ENCODE measurements around the gene RHOT2. TPM values are rescaled to one million over a fixed set of nuclear protein-coding genes. Genes with fewer than 3 reads are reported as not detected.

Gene RHOT2
- polyA plus RNA-seq, 1 donor (not counting 4 experiments of a cell fraction or from before 2014, with no cell fraction given): 58.7 TPM

- Histone ChIP-seq H3K9ac (ENCODE audit: control insufficient read depth, extremely low read depth, insufficient read depth, low read length) (peak overlapping the region; percentile 82), H2AFZ (ENCODE audit: control insufficient read depth, low read length) (no peak overlapping the region), H3K4me1 (ENCODE audit: control insufficient read depth, extremely low read depth, insufficient read depth, low read length) (peaks cover 45% of the 10 kb centered on the region), H3K9me1 (ENCODE audit: control insufficient read depth, extremely low read depth, insufficient read depth, low read length) (no peaks in the 10 kb centered on the region), H3K4me3 (ENCODE audit: control insufficient read depth in 2 of 3, extremely low read depth in 1 of 3, insufficient read depth in 2 of 3, low read depth in 1 of 3, low read length in 3 of 3) (peak overlapping the region; percentile 56 to 89 (median 88)), H4K20me1 (ENCODE audit: control insufficient read depth, extremely low read depth, insufficient read depth, low read length) (peaks cover 16% of the 10 kb centered on the region), H3K9me3 (ENCODE audit: control insufficient read depth, low read depth, low read length) (no peaks in the 10 kb centered on the region), H3K36me3 (ENCODE audit: control insufficient read depth in 2 of 2, extremely low read depth in 1 of 2, insufficient read depth in 2 of 2, low read length in 2 of 2) (peaks cover 10 to 29% of the 10 kb centered on the region in 2 experiments), H3K27me3 (ENCODE audit: control insufficient read depth, extremely low read depth, insufficient read depth, low read length) (no peaks in the 10 kb centered on the region), H3K79me2 (ENCODE audit: control insufficient read depth, insufficient read depth, low read length) (peaks cover 37% of the 10 kb centered on the region), H3K4me2 (ENCODE audit: control insufficient read depth, extremely low read depth, insufficient read depth, low read depth, low read length) (peak overlapping the region; percentile 86), H3K27ac (ENCODE audit: control insufficient read depth, insufficient read depth, low read length) (peak overlapping the region; percentile 64)
- FAIRE-seq (no peak), DNase-seq (ENCODE audit: low read depth, low spot score) (no peak)
- dilution Hi-C loops (cut with MboI; ENCODE audit: extremely low pct_ligation_motif_present, low sequenced_read_pairs): no loop called here
- TF ChIP-seq CTCF (optimal IDR thresholded peaks at IDR 0.05 in 1 of 3, IDR thresholded peaks at IDR 0.05 in 1 of 3, conservative IDR thresholded peaks at IDR 0.05 in 1 of 3; ENCODE audit: extremely low read depth in 1 of 3, insufficient read depth in 2 of 3, low read length in 3 of 3) (peak in 1 of 3 experiments; percentile 39), EZH2 (IDR thresholded peaks at IDR 0.05; ENCODE audit: low read length) (no peak)
These were observed 13.2 kb downstream of the RHOT2 start for GRCh38 chr16:680967-681745.

GRCh38 chr16:681746-682427, 14.0 kb downstream of the RHOT2 start:
- Histone ChIP-seq H3K4me2 (ENCODE audit: control insufficient read depth, extremely low read depth, insufficient read depth, low read depth, low read length) (peak overlapping the region; percentile 86), H3K9ac (ENCODE audit: control insufficient read depth, extremely low read depth, insufficient read depth, low read length) (peak overlapping the region; percentile 82), H3K4me3 (ENCODE audit: control insufficient read depth in 2 of 3, extremely low read depth in 1 of 3, insufficient read depth in 2 of 3, low read depth in 1 of 3, low read length in 3 of 3) (peak overlapping the region; percentile 56 to 89 (median 88)), H2AFZ (ENCODE audit: control insufficient read depth, low read length) (no peak overlapping the region), H3K9me3 (ENCODE audit: control insufficient read depth, low read depth, low read length) (no peaks in the 10 kb centered on the region), H3K36me3 (ENCODE audit: control insufficient read depth in 2 of 2, extremely low read depth in 1 of 2, insufficient read depth in 2 of 2, low read length in 2 of 2) (peaks cover 10 to 37% of the 10 kb centered on the region in 2 experiments), H3K27me3 (ENCODE audit: control insufficient read depth, extremely low read depth, insufficient read depth, low read length) (no peaks in the 10 kb centered on the region), H4K20me1 (ENCODE audit: control insufficient read depth, extremely low read depth, insufficient read depth, low read length) (peaks cover 16% of the 10 kb centered on the region), H3K79me2 (ENCODE audit: control insufficient read depth, insufficient read depth, low read length) (peaks cover 37% of the 10 kb centered on the region), H3K4me1 (ENCODE audit: control insufficient read depth, extremely low read depth, insufficient read depth, low read length) (peaks cover 37% of the 10 kb centered on the region), H3K9me1 (ENCODE audit: control insufficient read depth, extremely low read depth, insufficient read depth, low read length) (no peaks in the 10 kb centered on the region), H3K27ac (ENCODE audit: control insufficient read depth, insufficient read depth, low read length) (no peak overlapping the region)
- DNase-seq (ENCODE audit: low read depth, low spot score) (no peak), FAIRE-seq (no peak)
- TF ChIP-seq EZH2 (IDR thresholded peaks at IDR 0.05; ENCODE audit: low read length) (no peak), CTCF (optimal IDR thresholded peaks at IDR 0.05 in 1 of 3, IDR thresholded peaks at IDR 0.05 in 1 of 3, conservative IDR thresholded peaks at IDR 0.05 in 1 of 3; ENCODE audit: extremely low read depth in 1 of 3, insufficient read depth in 2 of 3, low read length in 3 of 3) (no peak)
- dilution Hi-C loops (cut with MboI; ENCODE audit: extremely low pct_ligation_motif_present, low sequenced_read_pairs): no loop called here

Measured in keratinocyte (primary cell).